ENCODE results near the gene GEMIN4. TPM values are rescaled to one million over a fixed set of nuclear protein-coding genes. Genes with fewer than 3 reads are reported as not detected.
"Not testable (repeated sequence)": the region's sequence is repeated elsewhere in the genome, so short reads cannot be mapped to it uniquely, and the experiment has no call there.

The GEMIN4 gene
- total and polyA plus RNA-seq, 4 donors, result 8.1 to 15.8 (median 14.5) TPM

DNA sequence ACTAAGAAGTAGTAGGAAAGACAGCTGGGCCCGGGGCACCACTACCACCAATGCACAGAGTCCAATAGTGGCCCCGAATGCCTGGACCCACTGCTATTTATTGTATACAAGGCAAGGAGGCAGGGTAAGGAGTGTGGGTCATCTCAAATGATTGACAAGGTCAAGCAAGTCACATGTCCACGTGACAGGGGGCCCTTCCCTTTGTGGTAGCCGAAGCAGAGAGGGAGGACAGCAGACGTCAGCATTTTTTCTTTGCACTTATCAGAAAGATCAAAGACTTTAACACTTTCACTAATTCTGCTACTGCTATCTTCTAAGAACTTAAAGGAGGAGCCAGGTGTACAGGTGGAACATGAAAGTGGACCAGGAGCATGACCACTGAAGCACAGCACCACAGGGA, 43.9 kb downstream of the GEMIN4 start:
- Histone ChIP-seq H3K4me1 (ENCODE audit: control insufficient read depth, insufficient read depth, low read length) (peaks cover 3% of the 10 kb centered on the region), H3K9me3 (ENCODE audit: control insufficient read depth, insufficient read depth, low read length) (no peaks in the 10 kb centered on the region), H3K36me3 (ENCODE audit: control insufficient read depth, insufficient read depth, low read length) (peaks cover 33% of the 10 kb centered on the region), H3K27ac (ENCODE audit: low read depth, low read length) (no peak overlapping the region), H3K27me3 (ENCODE audit: control insufficient read depth, insufficient read depth, low read length) (no peaks in the 10 kb centered on the region), H3K4me3 (ENCODE audit: low read depth, low read length) (no peak overlapping the region)
- WGBS (ENCODE audit: insufficient coverage), result 88% methylated on average over 4 of the region's 5 CpGs
- DNase-seq (ENCODE audit: low read depth in 4 of 6, low spot score in 6 of 6), result no peak

DNA sequence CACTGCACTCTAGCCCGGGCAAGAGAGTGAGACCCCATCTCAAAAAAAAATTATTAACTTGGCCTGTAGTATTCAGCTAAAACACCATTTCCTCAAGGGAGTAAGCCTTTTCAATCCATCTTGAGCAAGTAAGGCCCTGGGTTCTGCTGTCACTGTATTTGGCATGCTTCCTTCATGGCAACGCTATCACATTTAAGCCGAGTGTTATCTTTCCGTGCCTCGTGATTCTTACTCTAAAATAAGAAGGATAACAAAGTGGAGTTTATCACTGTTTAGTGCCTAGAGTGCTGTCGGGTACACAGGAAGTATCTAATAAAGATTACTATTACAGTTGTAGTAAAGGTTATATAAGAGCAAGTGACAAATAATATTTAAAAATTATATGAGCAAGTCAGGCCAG, 46.2 kb downstream of the GEMIN4 start:
- no peaks in the 10 kb centered on the region for H3K27me3 ChIP-seq (ENCODE audit: control insufficient read depth, insufficient read depth, low read length)
- H3K9me3 ChIP-seq (ENCODE audit: control insufficient read depth, insufficient read depth, low read length), result no peaks in the 10 kb centered on the region
- no peak overlapping the region for H3K4me3 ChIP-seq (ENCODE audit: low read depth, low read length)
- DNase-seq (ENCODE audit: low read depth in 4 of 6, low spot score in 6 of 6), result no peak
- 100% methylated on average over 1 of the region's 6 CpGs for WGBS (ENCODE audit: insufficient coverage)
- no peak overlapping the region for H3K27ac ChIP-seq (ENCODE audit: low read depth, low read length)
- H3K36me3 ChIP-seq (ENCODE audit: control insufficient read depth, insufficient read depth, low read length), result peaks cover 40% of the 10 kb centered on the region
- no peaks in the 10 kb centered on the region for H3K4me1 ChIP-seq (ENCODE audit: control insufficient read depth, insufficient read depth, low read length)

GRCh38 chr17:705011-705410, 47.1 kb downstream of the GEMIN4 start:
- WGBS (ENCODE audit: insufficient coverage), result no CpG with 5 or more reads among the region's 1 CpG
- no peak for DNase-seq (ENCODE audit: low read depth in 4 of 6, low spot score in 6 of 6)
- H3K27me3 ChIP-seq (ENCODE audit: control insufficient read depth, insufficient read depth, low read length), result no peaks in the 10 kb centered on the region
- H3K4me3 ChIP-seq (ENCODE audit: low read depth, low read length), result no peak overlapping the region
- no peak overlapping the region for H3K27ac ChIP-seq (ENCODE audit: low read depth, low read length)
- H3K36me3 ChIP-seq (ENCODE audit: control insufficient read depth, insufficient read depth, low read length), result peaks cover 40% of the 10 kb centered on the region
- no peaks in the 10 kb centered on the region for H3K4me1 ChIP-seq (ENCODE audit: control insufficient read depth, insufficient read depth, low read length)
- no peaks in the 10 kb centered on the region for H3K9me3 ChIP-seq (ENCODE audit: control insufficient read depth, insufficient read depth, low read length)

DNA sequence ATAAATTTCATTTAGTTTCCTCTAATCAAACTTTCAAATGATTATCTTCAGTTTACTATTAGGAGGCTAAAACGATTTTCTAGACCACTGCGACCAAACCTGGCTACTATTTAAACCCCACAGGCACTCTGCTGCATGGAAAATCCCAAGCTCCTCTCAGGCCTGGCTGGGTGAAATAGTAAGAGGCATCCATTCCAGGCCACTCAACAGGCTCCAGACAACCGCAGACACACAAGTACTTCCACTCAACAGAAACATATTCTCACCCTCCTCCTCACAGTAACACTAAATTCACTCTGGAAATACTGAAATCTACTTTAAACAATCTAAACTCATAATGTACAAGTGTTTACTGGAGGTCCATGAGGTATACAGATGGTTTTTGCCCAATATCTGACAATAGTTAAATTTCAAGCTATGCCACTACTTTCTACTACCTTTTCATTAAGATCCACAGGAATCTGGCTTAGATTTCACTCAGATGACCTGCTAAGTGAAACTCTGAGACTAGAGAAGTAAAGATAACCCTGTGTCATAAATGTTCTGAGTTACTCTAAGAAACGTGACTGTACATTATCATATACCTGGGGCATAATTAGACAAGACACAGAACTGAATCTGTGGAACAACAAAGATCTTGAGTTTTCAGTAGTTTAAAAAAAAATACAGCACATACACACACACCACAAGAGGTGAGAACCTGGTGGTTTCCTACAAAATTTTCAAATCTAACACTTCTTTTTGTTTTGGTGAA, 47.8 kb downstream of the GEMIN4 start:
- 100% methylated on average over 1 of the region's 4 CpGs for WGBS (ENCODE audit: insufficient coverage)
- peaks cover 33% of the 10 kb centered on the region for H3K36me3 ChIP-seq (ENCODE audit: control insufficient read depth, insufficient read depth, low read length)

DNA sequence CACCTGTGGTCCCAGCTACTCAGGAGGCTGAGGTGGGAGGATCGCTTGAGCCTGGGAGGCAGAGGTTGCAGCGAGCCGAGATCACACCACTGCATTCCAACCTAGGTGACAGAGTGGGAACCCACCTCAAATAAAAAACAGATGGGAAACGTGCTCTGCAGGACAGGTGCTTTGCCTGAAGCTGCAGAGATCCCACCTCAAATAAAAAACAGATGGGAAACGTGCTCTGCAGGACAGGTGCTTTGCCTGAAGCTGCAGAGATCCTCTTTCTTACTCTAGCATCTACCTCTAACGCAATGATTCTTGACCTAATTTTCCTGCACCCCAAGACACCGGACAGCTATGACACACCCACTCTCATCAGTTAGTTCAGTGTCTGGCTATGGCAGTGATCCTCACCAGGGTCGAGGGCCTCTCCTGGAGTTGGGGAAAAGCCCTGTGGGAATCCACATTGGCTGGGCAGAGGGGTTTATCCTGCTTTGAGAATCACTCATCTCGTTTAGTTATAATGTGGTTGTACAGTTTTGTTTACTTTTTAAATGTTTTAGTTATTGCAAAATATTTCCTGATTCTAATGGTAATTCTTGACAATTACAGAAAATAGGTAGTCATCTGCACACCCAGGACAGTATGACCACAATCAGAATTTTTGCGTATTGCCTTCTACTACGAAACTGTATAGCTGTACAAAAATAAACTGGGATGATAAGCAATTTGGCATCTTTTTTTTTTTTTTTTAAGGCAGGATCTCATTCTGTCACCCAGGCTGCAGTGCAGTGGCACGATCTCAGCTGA, 48.8 kb downstream of the GEMIN4 start:
- Histone ChIP-seq H3K36me3 (ENCODE audit: control insufficient read depth, insufficient read depth, low read length) (peaks cover 30% of the 10 kb centered on the region), H3K4me1 (ENCODE audit: control insufficient read depth, insufficient read depth, low read length) (no peaks in the 10 kb centered on the region), H3K27me3 (ENCODE audit: control insufficient read depth, insufficient read depth, low read length) (no peaks in the 10 kb centered on the region), H3K9me3 (ENCODE audit: control insufficient read depth, insufficient read depth, low read length) (no peaks in the 10 kb centered on the region), H3K4me3 (ENCODE audit: low read depth, low read length) (no peak overlapping the region), H3K27ac (ENCODE audit: low read depth, low read length) (no peak overlapping the region)
- no peak for DNase-seq (ENCODE audit: low read depth in 4 of 6, low spot score in 6 of 6)
- 96% methylated on average over 6 of the region's 12 CpGs for WGBS (ENCODE audit: insufficient coverage)

More for the DNA sequence above, 47.8 kb downstream of the GEMIN4 start:
- Histone ChIP-seq H3K27ac (ENCODE audit: low read depth, low read length) (no peak overlapping the region), H3K4me1 (ENCODE audit: control insufficient read depth, insufficient read depth, low read length) (no peaks in the 10 kb centered on the region), H3K4me3 (ENCODE audit: low read depth, low read length) (no peak overlapping the region), H3K9me3 (ENCODE audit: control insufficient read depth, insufficient read depth, low read length) (no peaks in the 10 kb centered on the region), H3K27me3 (ENCODE audit: control insufficient read depth, insufficient read depth, low read length) (no peaks in the 10 kb centered on the region)
- DNase-seq (ENCODE audit: low read depth in 4 of 6, low spot score in 6 of 6), result no peak

DNA sequence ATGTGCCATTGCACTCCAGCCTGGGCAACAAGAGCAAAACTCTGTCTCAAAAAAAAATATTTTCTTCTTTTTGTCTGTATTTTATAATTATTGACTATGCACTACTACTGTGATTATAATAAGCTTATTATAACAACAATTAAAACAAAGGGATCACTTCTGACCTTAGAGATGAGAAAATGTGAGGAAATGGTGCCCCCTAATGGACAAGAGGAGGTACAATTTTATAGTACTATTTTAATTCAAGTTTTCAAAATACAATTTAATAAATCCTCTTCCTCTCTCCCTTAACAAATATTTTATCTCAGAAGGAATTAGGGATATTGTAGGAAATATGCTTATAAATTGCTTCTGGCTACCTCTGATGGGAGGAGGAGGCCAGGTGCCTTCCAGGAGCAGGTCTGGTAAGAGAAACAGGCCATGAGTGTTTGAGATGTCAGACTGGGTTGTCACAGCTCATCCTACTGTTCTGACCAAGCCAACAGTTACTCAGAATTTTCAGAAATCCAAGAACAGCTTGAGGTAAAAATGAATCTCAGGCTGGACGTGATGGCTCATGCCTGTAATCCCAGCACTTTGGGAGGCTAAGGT, 51.5 kb downstream of the GEMIN4 start:
- H3K27ac ChIP-seq (ENCODE audit: low read depth, low read length), result no peak overlapping the region
- H3K4me3 ChIP-seq (ENCODE audit: low read depth, low read length), result no peak overlapping the region
- no CpG with 5 or more reads among the region's 1 CpG for WGBS (ENCODE audit: insufficient coverage)
- no peaks in the 10 kb centered on the region for H3K27me3 ChIP-seq (ENCODE audit: control insufficient read depth, insufficient read depth, low read length)
- H3K36me3 ChIP-seq (ENCODE audit: control insufficient read depth, insufficient read depth, low read length), result peaks cover 38% of the 10 kb centered on the region
- no peaks in the 10 kb centered on the region for H3K9me3 ChIP-seq (ENCODE audit: control insufficient read depth, insufficient read depth, low read length)
- no peaks in the 10 kb centered on the region for H3K4me1 ChIP-seq (ENCODE audit: control insufficient read depth, insufficient read depth, low read length)
- peak in 3 of 6 donors; percentile 31 to 80 (median 57) for DNase-seq (ENCODE audit: low read depth in 4 of 6, low spot score in 6 of 6)

DNA sequence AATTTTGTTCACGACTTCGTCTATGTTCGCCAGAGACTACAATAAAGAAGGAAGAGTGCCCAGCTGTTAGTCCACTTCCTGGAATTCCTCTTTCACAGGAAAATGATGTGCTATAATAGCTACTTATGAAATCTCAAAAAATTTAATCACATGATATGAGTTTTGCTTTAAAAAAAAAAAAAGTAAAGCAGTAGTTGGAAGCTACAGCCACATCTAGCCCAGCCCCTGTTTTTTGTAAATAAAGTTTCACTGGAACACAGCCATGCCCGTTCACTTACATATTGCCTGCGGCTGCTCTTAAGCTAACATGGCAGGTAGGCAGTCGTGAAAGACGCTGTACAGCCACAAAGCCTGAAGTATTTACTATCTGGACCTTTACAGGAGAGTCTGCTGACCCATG, 52.7 kb downstream of the GEMIN4 start:
- no peak for DNase-seq (ENCODE audit: low read depth in 4 of 6, low spot score in 6 of 6)
- Histone ChIP-seq H3K36me3 (ENCODE audit: control insufficient read depth, insufficient read depth, low read length) (peaks cover 42% of the 10 kb centered on the region), H3K9me3 (ENCODE audit: control insufficient read depth, insufficient read depth, low read length) (no peaks in the 10 kb centered on the region), H3K27me3 (ENCODE audit: control insufficient read depth, insufficient read depth, low read length) (no peaks in the 10 kb centered on the region), H3K27ac (ENCODE audit: low read depth, low read length) (no peak overlapping the region), H3K4me1 (ENCODE audit: control insufficient read depth, insufficient read depth, low read length) (no peaks in the 10 kb centered on the region), H3K4me3 (ENCODE audit: low read depth, low read length) (no peak overlapping the region)
- 91% methylated on average over 4 of the region's 7 CpGs for WGBS (ENCODE audit: insufficient coverage)

GRCh38 chr17:698096-698495, 54.0 kb downstream of the GEMIN4 start:
- not testable (repeated sequence) for H3K27ac ChIP-seq (ENCODE audit: low read depth, low read length); H3K4me3 ChIP-seq (ENCODE audit: low read depth, low read length); H3K4me1 ChIP-seq (ENCODE audit: control insufficient read depth, insufficient read depth, low read length); H3K27me3 ChIP-seq (ENCODE audit: control insufficient read depth, insufficient read depth, low read length); H3K9me3 ChIP-seq (ENCODE audit: control insufficient read depth, insufficient read depth, low read length); DNase-seq (ENCODE audit: low read depth in 4 of 6, low spot score in 6 of 6)
- peaks cover 49% of the 10 kb centered on the region for H3K36me3 ChIP-seq (ENCODE audit: control insufficient read depth, insufficient read depth, low read length)
- 100% methylated on average over 1 of the region's 2 CpGs for WGBS (ENCODE audit: insufficient coverage)

GRCh38 chr17:697682-698081, 54.4 kb downstream of the GEMIN4 start:
- no peak overlapping the region for H3K27ac ChIP-seq (ENCODE audit: low read depth, low read length)
- no peaks in the 10 kb centered on the region for H3K9me3 ChIP-seq (ENCODE audit: control insufficient read depth, insufficient read depth, low read length)
- DNase-seq (ENCODE audit: low read depth in 4 of 6, low spot score in 6 of 6), result no peak
- 88% methylated on average over 3 of the region's 8 CpGs for WGBS (ENCODE audit: insufficient coverage)
- no peaks in the 10 kb centered on the region for H3K4me1 ChIP-seq (ENCODE audit: control insufficient read depth, insufficient read depth, low read length)
- no peaks in the 10 kb centered on the region for H3K27me3 ChIP-seq (ENCODE audit: control insufficient read depth, insufficient read depth, low read length)
- H3K4me3 ChIP-seq (ENCODE audit: low read depth, low read length), result no peak overlapping the region
- peaks cover 52% of the 10 kb centered on the region for H3K36me3 ChIP-seq (ENCODE audit: control insufficient read depth, insufficient read depth, low read length)
